HepG2 (cell line): ENCODE results near the gene MTIF2. TPM values are rescaled to one million over a fixed set of nuclear protein-coding genes. Genes with fewer than 3 reads are reported as not detected.
A peak's percentile ranks its signal among the peaks of the same experiment; 100 is the strongest.

Experiments used
- ELF1 ChIP-seq: sonication (generic); formaldehyde crosslinking; IDR thresholded peaks from 2 replicates; pipeline ENCODE4 v1.4.0; 2020; ENCODE audit warnings: missing genetic modification reagents
- HOXA3 ChIP-seq: sonication (generic); formaldehyde crosslinking; IDR thresholded peaks from 2 replicates; pipeline ENCODE4 v1.5.0; 2020; ENCODE audit warnings: missing genetic modification reagents
- MZF1 ChIP-seq: sonication (generic); formaldehyde crosslinking; IDR thresholded peaks from 2 replicates; pipeline ENCODE4 v1.8.1; 2023; ENCODE audit warnings: mild to moderate bottlenecking, missing genetic modification reagents, borderline replicate concordance
- NCOR1 ChIP-seq: fragments of 200-600 bp; sonication (generic); IDR thresholded peaks from 2 replicates; pipeline ENCODE4 v1.7.0; 2017; ENCODE audit warnings: antibody characterized with exemption, low read length, borderline replicate concordance
- PITX1 ChIP-seq: sonication (generic); formaldehyde crosslinking; IDR thresholded peaks from 2 replicates; pipeline ENCODE4 v1.5.1; 2020; ENCODE audit warnings: mild to moderate bottlenecking, missing genetic modification reagents
- TEAD2 ChIP-seq: sonication (generic); formaldehyde crosslinking; IDR thresholded peaks from 2 replicates; pipeline ENCODE4 v1.9.0; 2021; ENCODE audit warnings: missing genetic modification reagents
- U2AF1 ChIP-seq: fragments of 200-400 bp; formaldehyde crosslinking; optimal IDR thresholded peaks from 2 replicates; pipeline ENCODE3; 2017; ENCODE audit warnings: mild to moderate bottlenecking, low read depth, low read length
- ZNF44 ChIP-seq: sonication (generic); formaldehyde crosslinking; IDR thresholded peaks from 2 replicates; pipeline ENCODE4 v1.5.1; 2020; ENCODE audit warnings: mild to moderate bottlenecking, missing genetic modification reagents
- ZNF543 ChIP-seq: sonication (generic); formaldehyde crosslinking; IDR thresholded peaks from 2 replicates; pipeline ENCODE4 v1.4.0; 2020; ENCODE audit warnings: mild to moderate bottlenecking, missing genetic modification reagents
- ZNF567 ChIP-seq: sonication (generic); formaldehyde crosslinking; IDR thresholded peaks from 2 replicates; pipeline ENCODE4 v1.8.1; 2023; ENCODE audit warnings: mild to moderate bottlenecking, missing genetic modification reagents, borderline replicate concordance
- ZNF615 ChIP-seq: sonication (generic); formaldehyde crosslinking; IDR thresholded peaks from 2 replicates; pipeline ENCODE4 v1.5.0; 2020; ENCODE audit warnings: mild to moderate bottlenecking, missing genetic modification reagents, borderline replicate concordance
- ZNF788 ChIP-seq: sonication (generic); formaldehyde crosslinking; IDR thresholded peaks from 2 replicates; pipeline ENCODE4 v1.5.0; 2020; ENCODE audit warnings: mild to moderate bottlenecking, missing genetic modification reagents, borderline replicate concordance
- polyA plus RNA-seq, 8 experiments: library from polyadenylated mRNA; depleted of rRNA in 3 of 8; stranded (reverse) in 7 of 8; unstranded in 1 of 8; fragments of >200 nt; fragmentation: Illumina TruSeq in 4 of 8; extraction: Trizol in 4 of 8; gene quantifications; 2 replicates each; pipeline versions ENCODE4 v1.2.1 to v1.2.3, GENCODE V29; 2011 to 2016; ENCODE audit warnings: low read depth in 4 of 8, missing spikeins in 1 of 8, mixed read lengths in 1 of 8; ENCODE audit not compliant: insufficient read depth in 1 of 8
- total RNA-seq, 5 experiments: library from RNA; depleted of rRNA; stranded (reverse); fragments of >200 nt; fragmentation: Illumina TruSeq; extraction: Trizol; gene quantifications; 2 replicates each; pipeline ENCODE4 v1.2.3, GENCODE V29; 2016; ENCODE audit warnings: low read depth in 1 of 5
- TF ChIP-seq, protein P1 (sequence below): sonication (generic); formaldehyde crosslinking; IDR thresholded peaks from 2 replicates; pipeline ENCODE4 v1.5.0; 2020; ENCODE audit warnings: mild to moderate bottlenecking, missing genetic modification reagents, borderline replicate concordance
- TF ChIP-seq, protein P2 (sequence below): IDR thresholded peaks from 2 replicates; pipeline ENCODE4 v1.6.1; 2016; ENCODE audit warnings: control low read depth
- TF ChIP-seq, protein P3 (sequence below): sonication (generic); formaldehyde crosslinking; IDR thresholded peaks from 2 replicates; pipeline ENCODE4 v1.8.0; 2022; ENCODE audit warnings: missing genetic modification reagents, mild to moderate bottlenecking, moderate library complexity, borderline replicate concordance
- TF ChIP-seq, protein P4 (sequence below): IDR thresholded peaks from 2 replicates; pipeline ENCODE4 v1.4.0; 2020; ENCODE audit warnings: mild to moderate bottlenecking, missing genetic modification reagents

Gene MTIF2
- total and polyA plus RNA-seq, 2 of the 13 experiments (the other 11 are each of a cell fraction or from before 2014, with no cell fraction given), result 32.1 to 92.1 TPM

DNA sequence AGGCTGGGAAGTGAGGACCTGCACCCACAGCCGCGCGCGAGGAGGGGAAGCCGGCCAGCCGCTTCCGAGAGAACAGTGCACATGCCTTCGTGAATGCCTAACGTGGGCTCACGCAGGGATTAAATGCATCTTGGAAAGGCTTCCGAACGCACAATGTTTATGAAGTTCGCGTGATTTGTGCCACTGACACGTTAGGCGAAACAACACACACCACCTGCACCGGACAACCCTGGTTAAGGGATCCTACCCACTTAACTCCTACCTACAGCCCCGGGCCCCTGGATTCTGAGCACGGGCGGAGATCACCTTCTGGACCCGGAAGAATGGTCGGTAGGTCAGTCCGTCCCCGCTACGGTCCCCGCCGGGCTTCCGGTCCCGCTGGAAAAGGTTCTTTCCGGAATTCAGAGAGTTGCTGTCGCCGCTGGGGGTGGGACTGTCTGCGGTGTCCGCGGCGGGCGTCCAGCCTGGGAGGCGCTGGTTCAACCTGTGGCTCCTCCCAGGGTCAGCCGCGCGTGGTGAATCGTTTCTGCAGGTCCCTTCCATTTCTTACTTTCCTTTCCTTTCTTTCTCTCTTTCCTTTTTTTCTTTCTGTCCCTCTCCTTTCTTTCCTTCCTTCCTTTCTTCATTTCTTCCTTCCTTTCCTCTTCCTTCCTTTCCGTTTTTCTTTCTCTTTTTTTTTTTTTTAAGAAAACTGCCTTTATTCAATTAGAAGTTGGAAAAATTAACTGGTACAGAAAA is at the start of gene MTIF2 (continued):
- TF ChIP-seq, protein P1, sequence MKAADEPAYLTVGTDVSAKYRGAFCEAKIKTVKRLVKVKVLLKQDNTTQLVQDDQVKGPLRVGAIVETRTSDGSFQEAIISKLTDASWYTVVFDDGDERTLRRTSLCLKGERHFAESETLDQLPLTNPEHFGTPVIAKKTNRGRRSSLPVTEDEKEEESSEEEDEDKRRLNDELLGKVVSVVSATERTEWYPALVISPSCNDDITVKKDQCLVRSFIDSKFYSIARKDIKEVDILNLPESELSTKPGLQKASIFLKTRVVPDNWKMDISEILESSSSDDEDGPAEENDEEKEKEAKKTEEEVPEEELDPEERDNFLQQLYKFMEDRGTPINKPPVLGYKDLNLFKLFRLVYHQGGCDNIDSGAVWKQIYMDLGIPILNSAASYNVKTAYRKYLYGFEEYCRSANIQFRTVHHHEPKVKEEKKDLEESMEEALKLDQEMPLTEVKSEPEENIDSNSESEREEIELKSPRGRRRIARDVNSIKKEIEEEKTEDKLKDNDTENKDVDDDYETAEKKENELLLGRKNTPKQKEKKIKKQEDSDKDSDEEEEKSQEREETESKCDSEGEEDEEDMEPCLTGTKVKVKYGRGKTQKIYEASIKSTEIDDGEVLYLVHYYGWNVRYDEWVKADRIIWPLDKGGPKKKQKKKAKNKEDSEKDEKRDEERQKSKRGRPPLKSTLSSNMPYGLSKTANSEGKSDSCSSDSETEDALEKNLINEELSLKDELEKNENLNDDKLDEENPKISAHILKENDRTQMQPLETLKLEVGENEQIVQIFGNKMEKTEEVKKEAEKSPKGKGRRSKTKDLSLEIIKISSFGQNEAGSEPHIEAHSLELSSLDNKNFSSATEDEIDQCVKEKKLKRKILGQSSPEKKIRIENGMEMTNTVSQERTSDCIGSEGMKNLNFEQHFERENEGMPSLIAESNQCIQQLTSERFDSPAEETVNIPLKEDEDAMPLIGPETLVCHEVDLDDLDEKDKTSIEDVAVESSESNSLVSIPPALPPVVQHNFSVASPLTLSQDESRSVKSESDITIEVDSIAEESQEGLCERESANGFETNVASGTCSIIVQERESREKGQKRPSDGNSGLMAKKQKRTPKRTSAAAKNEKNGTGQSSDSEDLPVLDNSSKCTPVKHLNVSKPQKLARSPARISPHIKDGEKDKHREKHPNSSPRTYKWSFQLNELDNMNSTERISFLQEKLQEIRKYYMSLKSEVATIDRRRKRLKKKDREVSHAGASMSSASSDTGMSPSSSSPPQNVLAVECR (CRISPR knock-in tag), result peak; percentile 99
- TF ChIP-seq MZF1 (CRISPR knock-in tag) (no peak; the same call in 1 of the 2 replicates), U2AF1 (peak; percentile 99), TEAD2 (CRISPR knock-in tag) (no peak), ELF1 (CRISPR knock-in tag) (peak; percentile 99), HOXA3 (CRISPR knock-in tag) (peak; percentile 98), ZNF567 (peak; percentile 74), NCOR1 (peak; percentile 87), ZNF615 (CRISPR knock-in tag) (peak; percentile 98), ZNF44 (CRISPR knock-in tag) (peak; percentile 95), ZNF543 (peak; percentile 94), PITX1 (CRISPR knock-in tag) (peak; percentile 88), ZNF788 (peak; percentile 100)
- TF ChIP-seq, protein P2, sequence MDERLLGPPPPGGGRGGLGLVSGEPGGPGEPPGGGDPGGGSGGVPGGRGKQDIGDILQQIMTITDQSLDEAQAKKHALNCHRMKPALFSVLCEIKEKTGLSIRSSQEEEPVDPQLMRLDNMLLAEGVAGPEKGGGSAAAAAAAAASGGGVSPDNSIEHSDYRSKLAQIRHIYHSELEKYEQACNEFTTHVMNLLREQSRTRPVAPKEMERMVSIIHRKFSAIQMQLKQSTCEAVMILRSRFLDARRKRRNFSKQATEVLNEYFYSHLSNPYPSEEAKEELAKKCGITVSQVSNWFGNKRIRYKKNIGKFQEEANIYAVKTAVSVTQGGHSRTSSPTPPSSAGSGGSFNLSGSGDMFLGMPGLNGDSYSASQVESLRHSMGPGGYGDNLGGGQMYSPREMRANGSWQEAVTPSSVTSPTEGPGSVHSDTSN (CRISPR knock-in tag), result no peak
- TF ChIP-seq, protein P3, sequence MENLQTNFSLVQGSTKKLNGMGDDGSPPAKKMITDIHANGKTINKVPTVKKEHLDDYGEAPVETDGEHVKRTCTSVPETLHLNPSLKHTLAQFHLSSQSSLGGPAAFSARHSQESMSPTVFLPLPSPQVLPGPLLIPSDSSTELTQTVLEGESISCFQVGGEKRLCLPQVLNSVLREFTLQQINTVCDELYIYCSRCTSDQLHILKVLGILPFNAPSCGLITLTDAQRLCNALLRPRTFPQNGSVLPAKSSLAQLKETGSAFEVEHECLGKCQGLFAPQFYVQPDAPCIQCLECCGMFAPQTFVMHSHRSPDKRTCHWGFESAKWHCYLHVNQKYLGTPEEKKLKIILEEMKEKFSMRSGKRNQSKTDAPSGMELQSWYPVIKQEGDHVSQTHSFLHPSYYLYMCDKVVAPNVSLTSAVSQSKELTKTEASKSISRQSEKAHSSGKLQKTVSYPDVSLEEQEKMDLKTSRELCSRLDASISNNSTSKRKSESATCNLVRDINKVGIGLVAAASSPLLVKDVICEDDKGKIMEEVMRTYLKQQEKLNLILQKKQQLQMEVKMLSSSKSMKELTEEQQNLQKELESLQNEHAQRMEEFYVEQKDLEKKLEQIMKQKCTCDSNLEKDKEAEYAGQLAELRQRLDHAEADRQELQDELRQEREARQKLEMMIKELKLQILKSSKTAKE (CRISPR knock-in tag), result peak; percentile 92
- TF ChIP-seq, protein P4, sequence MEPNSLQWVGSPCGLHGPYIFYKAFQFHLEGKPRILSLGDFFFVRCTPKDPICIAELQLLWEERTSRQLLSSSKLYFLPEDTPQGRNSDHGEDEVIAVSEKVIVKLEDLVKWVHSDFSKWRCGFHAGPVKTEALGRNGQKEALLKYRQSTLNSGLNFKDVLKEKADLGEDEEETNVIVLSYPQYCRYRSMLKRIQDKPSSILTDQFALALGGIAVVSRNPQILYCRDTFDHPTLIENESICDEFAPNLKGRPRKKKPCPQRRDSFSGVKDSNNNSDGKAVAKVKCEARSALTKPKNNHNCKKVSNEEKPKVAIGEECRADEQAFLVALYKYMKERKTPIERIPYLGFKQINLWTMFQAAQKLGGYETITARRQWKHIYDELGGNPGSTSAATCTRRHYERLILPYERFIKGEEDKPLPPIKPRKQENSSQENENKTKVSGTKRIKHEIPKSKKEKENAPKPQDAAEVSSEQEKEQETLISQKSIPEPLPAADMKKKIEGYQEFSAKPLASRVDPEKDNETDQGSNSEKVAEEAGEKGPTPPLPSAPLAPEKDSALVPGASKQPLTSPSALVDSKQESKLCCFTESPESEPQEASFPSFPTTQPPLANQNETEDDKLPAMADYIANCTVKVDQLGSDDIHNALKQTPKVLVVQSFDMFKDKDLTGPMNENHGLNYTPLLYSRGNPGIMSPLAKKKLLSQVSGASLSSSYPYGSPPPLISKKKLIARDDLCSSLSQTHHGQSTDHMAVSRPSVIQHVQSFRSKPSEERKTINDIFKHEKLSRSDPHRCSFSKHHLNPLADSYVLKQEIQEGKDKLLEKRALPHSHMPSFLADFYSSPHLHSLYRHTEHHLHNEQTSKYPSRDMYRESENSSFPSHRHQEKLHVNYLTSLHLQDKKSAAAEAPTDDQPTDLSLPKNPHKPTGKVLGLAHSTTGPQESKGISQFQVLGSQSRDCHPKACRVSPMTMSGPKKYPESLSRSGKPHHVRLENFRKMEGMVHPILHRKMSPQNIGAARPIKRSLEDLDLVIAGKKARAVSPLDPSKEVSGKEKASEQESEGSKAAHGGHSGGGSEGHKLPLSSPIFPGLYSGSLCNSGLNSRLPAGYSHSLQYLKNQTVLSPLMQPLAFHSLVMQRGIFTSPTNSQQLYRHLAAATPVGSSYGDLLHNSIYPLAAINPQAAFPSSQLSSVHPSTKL, result peak; percentile 91
